Activated CD4-positive, alpha-beta T cell treated with anti-CD3 and anti-CD28 coated beads, Interleukin-2, amount 50 U/mL, for 1 hour (primary cell): ENCODE data around the gene YIPF5.

Source experiments
- DNase-seq: peaks from one replicate; pipeline ENCODE4 v3.0.0-alpha.2; 2020

YIPF5 gene

DNA sequence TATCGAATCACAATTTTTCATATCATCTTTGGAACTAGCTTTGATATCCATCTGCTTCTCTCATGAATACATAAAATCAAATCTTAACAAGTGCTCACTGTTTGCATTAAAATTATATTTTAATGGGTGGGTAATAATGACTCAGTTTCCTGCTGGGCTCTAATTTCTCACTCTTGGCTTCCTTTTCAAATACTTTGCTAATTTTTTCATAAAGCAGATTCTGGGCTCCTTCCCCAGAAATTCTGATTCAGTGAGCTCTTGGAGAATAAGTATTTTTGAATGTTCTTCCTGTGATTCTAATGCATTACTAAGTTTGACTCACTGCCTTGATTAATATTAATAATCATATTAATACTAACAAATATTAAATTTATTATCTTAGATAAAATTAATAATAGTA lies 48.9 kb downstream of the YIPF5 start:
- no peak for DNase-seq

DNA sequence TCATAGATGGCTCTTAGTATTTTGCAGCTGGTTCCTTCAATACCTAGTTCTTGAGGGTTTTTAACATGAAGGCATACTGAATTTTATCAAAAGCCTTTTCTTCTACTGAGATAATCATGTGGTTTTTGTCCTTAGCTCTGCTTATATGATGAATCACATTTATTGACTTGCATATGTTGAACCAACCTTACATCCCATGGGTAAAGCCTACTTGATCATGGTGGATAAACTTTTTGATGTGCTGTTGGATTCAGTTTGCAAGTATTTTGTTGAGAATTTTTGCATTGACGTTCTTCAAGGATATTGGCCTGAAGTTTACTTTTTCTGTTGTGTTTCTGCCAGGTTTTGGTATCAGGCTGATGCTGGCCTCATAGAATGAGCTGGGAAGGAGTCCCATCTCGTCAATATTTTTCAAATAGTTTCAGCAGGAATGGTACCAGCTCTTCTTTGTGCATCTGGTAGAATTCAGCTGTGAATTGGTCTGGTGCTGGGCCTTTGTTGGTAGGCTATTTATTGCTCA lies 49.7 kb downstream of the YIPF5 start:
- DNase-seq, result no peak

GRCh38 chr5:144117412-144117811 lies 53.0 kb downstream of the YIPF5 start:
- DNase-seq, result no peak

GRCh38 chr5:144114571-144114970 lies 55.9 kb downstream of the YIPF5 start:
- DNase-seq, result no peak
